A549 (cell line): ENCODE results near the gene AMMECR1. TPM values are rescaled to one million over a fixed set of nuclear protein-coding genes. Genes with fewer than 3 reads are reported as not detected.

ENCODE experiments used
- ATAC-seq, 2 experiments: fragments of 200-7000 bp in 1 of 2; fragments of >200 bp in 1 of 2; cut with Nextera tagmentation in 1 of 2; cut with Tn5 transposase in 1 of 2; 3 replicates each; pipeline versions ENCODE4 v1.8.0 to v1.9.1; 2018 to 2020; ENCODE audit warnings: mild to moderate bottlenecking in 1 of 2, moderate library complexity in 1 of 2
- CTCF ChIA-PET: fragments of 300-600 bp; sonication (Branson Sonifier 250); formaldehyde crosslinking; extraction: SDS; loops from one replicate; lab custom pipeline; 2021; ENCODE audit warnings: antibody characterized with exemption, inconsistent platforms; lab: Yijun Ruan, JAX
- POLR2A ChIA-PET: fragments of 350-600 bp; formaldehyde crosslinking; extraction: SDS; loops from one replicate; lab custom pipeline; 2021; ENCODE audit warnings: antibody characterized with exemption, inconsistent platforms; lab: Yijun Ruan, JAX
- DNase-seq, 2 experiments: peaks; one replicate each; pipeline versions ENCODE4 v3.0.0 to v3.0.0-alpha.2; 2011 to 2016; ENCODE audit warnings: low read depth in 1 of 2, low spot score in 1 of 2
- FAIRE-seq: peaks from 2 replicates; lab custom pipeline; 2011; peaks lifted over from hg19 to GRCh38; lab: Jason Lieb, UNC
- H3K27ac ChIP-seq, 2 experiments: fragments of >200 bp; sonication (Bioruptor Twin); formaldehyde crosslinking; 3 replicates each; pipeline ENCODE4 v1.5.1; 2016 to 2017
- H3K4me1 ChIP-seq: fragments of >200 bp; sonication (Bioruptor Twin); formaldehyde crosslinking; 3 replicates; pipeline ENCODE4 v1.6.1; 2016
- H3K4me2 ChIP-seq: fragments of >200 bp; sonication (Bioruptor Twin); formaldehyde crosslinking; 3 replicates; pipeline ENCODE4 v1.6.1; 2016
- H3K4me3 ChIP-seq: fragments of >200 bp; sonication (Bioruptor Twin); formaldehyde crosslinking; 3 replicates; pipeline ENCODE4 v1.5.1; 2016
- H3K9me3 ChIP-seq: fragments of >200 bp; sonication (Bioruptor Twin); formaldehyde crosslinking; 3 replicates; pipeline ENCODE4 v1.6.1; 2016
- CHD2 ChIP-seq: fragments of 150-350 bp; IDR thresholded peaks from 2 replicates; pipeline ENCODE4 v1.6.1; 2014; ENCODE audit warnings: low read length; ENCODE audit not compliant: partially characterized antibody
- EP300 ChIP-seq, 2 experiments: fragments of >200 bp; sonication (Bioruptor Twin); formaldehyde crosslinking; IDR thresholded peaks; 2 replicates in 1 of 2; 3 replicates in 1 of 2; pipeline ENCODE4 v1.6.1; 2016 to 2017
- HDAC2 ChIP-seq: fragments of 200-600 bp; sonication (generic); IDR thresholded peaks from 2 replicates; pipeline ENCODE4 v1.6.1; 2016
- HMGXB4 ChIP-seq: fragments of 250-450 bp; sonication (Bioruptor Pico); IDR thresholded peaks from 2 replicates; pipeline ENCODE4 v1.5.0; 2021; ENCODE audit warnings: mild to moderate bottlenecking, moderate library complexity, borderline replicate concordance
- HOXA7 ChIP-seq: fragments of 250-450 bp; sonication (Bioruptor Pico); IDR thresholded peaks from 2 replicates; pipeline ENCODE4 v1.5.0; 2020; ENCODE audit warnings: mild to moderate bottlenecking, moderate library complexity
- HOXB13 ChIP-seq: fragments of 250-450 bp; sonication (Bioruptor Pico); IDR thresholded peaks from 2 replicates; pipeline ENCODE4 v1.5.0; 2020; ENCODE audit warnings: low read depth, mild to moderate bottlenecking, moderate library complexity
- KDM1A ChIP-seq: fragments of 200-600 bp; sonication (generic); IDR thresholded peaks from 2 replicates; pipeline ENCODE4 v1.6.1; 2016; ENCODE audit warnings: low read depth, mild to moderate bottlenecking
- KDM5A ChIP-seq: fragments of 200-600 bp; sonication (generic); IDR thresholded peaks from 2 replicates; pipeline ENCODE4 v1.6.1; 2016; ENCODE audit warnings: antibody characterized with exemption, mild to moderate bottlenecking
- MAX ChIP-seq: IDR thresholded peaks from 2 replicates; pipeline ENCODE4 v1.6.1; 2012
- NPAS2 ChIP-seq: fragments of 250-450 bp; sonication (Bioruptor Pico); IDR thresholded peaks from 2 replicates; pipeline ENCODE4 v1.8.0; 2022; ENCODE audit warnings: mild to moderate bottlenecking, moderate library complexity, borderline replicate concordance
- POLR2AphosphoS2 ChIP-seq: conservative IDR thresholded peaks from 2 replicates; pipeline ENCODE4 v1.6.1; 2012; ENCODE audit warnings: low read length, improper control_type of control experiment, inconsistent platforms
- RAD21 ChIP-seq, 2 experiments: fragments of >200 bp in 1 of 2; sonication (Bioruptor Twin) in 1 of 2; formaldehyde crosslinking in 1 of 2; IDR thresholded peaks in 1 of 2; conservative IDR thresholded peaks in 1 of 2; 2 replicates in 1 of 2; 3 replicates in 1 of 2; pipeline ENCODE4 v1.6.1; 2012 to 2018; ENCODE audit warnings: inconsistent platforms in 1 of 2
- ZFP36 ChIP-seq: fragments of 450-650 bp; IDR thresholded peaks from 2 replicates; pipeline ENCODE4 v1.6.1; 2014; ENCODE audit warnings: borderline replicate concordance; ENCODE audit not compliant: partially characterized antibody
- ZNF302 ChIP-seq: fragments of 250-450 bp; sonication (Bioruptor Pico); IDR thresholded peaks from 2 replicates; pipeline ENCODE4 v1.9.0; 2021; ENCODE audit warnings: inconsistent platforms, mild to moderate bottlenecking, moderate library complexity
- polyA plus RNA-seq, 4 experiments: library from polyadenylated mRNA; depleted of rRNA in 3 of 4; stranded (reverse); fragments of >200 nt; fragmentation: RNase III in 1 of 4; extraction: RNeasy Plus Mini Kit Qiagen cat#74134 plus additional on column Dnase treatment in 1 of 4; gene quantifications; 2 replicates in 3 of 4; 3 replicates in 1 of 4; pipeline ENCODE4 v1.2.3, GENCODE V29; 2011 to 2017
- TF ChIP-seq, protein P1 (sequence below): fragments of >200 bp; sonication (Bioruptor Twin); formaldehyde crosslinking; IDR thresholded peaks from 3 replicates; pipeline ENCODE4 v1.6.1; 2016
- TF ChIP-seq, protein P2 (sequence below): IDR thresholded peaks from 2 replicates; pipeline ENCODE4 v1.6.1; 2012
- TF ChIP-seq, protein P3 (sequence below): fragments of >200 bp; sonication (Bioruptor Twin); formaldehyde crosslinking; IDR thresholded peaks from 3 replicates; pipeline ENCODE4 v1.5.1; 2016
- TF ChIP-seq, protein P4 (sequence below): fragments of 200-600 bp; sonication (generic); IDR thresholded peaks from 2 replicates; pipeline ENCODE4 v1.6.1; 2016; ENCODE audit warnings: antibody characterized with exemption, mild to moderate bottlenecking, moderate library complexity

Gene AMMECR1
- polyA plus RNA-seq, 2 of the 4 experiments (the other 2 are of a cell fraction), result 7.9 to 13.7 TPM

DNA sequence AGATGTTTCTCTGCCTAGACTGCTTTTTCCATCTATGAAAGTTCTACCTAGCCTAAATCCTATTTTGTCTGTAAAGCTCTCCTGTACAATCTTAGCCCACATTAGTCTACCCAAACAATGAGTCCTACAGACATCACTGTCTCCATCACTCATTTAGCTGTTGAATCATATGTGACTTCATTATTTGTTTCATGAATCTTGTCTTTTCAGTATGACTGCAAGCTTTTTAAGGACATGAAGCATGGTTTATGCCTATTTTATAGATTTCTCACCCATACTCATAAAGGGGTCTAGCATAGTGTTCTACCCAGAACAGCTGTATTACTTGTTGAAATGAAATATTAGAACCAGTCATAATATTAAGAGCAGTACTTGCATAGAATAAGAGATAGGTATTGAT lies 13.0 kb downstream of the AMMECR1 start:
- no peak for DNase-seq
- TF ChIP-seq, protein P1, sequence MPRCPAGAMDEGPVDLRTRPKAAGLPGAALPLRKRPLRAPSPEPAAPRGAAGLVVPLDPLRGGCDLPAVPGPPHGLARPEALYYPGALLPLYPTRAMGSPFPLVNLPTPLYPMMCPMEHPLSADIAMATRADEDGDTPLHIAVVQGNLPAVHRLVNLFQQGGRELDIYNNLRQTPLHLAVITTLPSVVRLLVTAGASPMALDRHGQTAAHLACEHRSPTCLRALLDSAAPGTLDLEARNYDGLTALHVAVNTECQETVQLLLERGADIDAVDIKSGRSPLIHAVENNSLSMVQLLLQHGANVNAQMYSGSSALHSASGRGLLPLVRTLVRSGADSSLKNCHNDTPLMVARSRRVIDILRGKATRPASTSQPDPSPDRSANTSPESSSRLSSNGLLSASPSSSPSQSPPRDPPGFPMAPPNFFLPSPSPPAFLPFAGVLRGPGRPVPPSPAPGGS, result no peak
- TF ChIP-seq, protein P2, sequence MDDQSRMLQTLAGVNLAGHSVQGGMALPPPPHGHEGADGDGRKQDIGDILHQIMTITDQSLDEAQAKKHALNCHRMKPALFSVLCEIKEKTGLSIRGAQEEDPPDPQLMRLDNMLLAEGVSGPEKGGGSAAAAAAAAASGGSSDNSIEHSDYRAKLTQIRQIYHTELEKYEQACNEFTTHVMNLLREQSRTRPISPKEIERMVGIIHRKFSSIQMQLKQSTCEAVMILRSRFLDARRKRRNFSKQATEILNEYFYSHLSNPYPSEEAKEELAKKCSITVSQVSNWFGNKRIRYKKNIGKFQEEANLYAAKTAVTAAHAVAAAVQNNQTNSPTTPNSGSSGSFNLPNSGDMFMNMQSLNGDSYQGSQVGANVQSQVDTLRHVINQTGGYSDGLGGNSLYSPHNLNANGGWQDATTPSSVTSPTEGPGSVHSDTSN, result no peak
- no peak for TF ChIP-seq ZNF302 (CRISPR knock-in tag)
- TF ChIP-seq HMGXB4, result no peak
- no peak for TF ChIP-seq HOXB13 (CRISPR knock-in tag)
- no peak for TF ChIP-seq KDM5A
- TF ChIP-seq CHD2, result no peak
- no peak for TF ChIP-seq HOXA7 (CRISPR knock-in tag)
- TF ChIP-seq, protein P3, sequence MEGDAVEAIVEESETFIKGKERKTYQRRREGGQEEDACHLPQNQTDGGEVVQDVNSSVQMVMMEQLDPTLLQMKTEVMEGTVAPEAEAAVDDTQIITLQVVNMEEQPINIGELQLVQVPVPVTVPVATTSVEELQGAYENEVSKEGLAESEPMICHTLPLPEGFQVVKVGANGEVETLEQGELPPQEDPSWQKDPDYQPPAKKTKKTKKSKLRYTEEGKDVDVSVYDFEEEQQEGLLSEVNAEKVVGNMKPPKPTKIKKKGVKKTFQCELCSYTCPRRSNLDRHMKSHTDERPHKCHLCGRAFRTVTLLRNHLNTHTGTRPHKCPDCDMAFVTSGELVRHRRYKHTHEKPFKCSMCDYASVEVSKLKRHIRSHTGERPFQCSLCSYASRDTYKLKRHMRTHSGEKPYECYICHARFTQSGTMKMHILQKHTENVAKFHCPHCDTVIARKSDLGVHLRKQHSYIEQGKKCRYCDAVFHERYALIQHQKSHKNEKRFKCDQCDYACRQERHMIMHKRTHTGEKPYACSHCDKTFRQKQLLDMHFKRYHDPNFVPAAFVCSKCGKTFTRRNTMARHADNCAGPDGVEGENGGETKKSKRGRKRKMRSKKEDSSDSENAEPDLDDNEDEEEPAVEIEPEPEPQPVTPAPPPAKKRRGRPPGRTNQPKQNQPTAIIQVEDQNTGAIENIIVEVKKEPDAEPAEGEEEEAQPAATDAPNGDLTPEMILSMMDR, result no peak
- TF ChIP-seq MAX, result no peak
- no peak for TF ChIP-seq ZFP36
- TF ChIP-seq HDAC2, result no peak
- TF ChIP-seq NPAS2 (CRISPR knock-in tag), result no peak
- TF ChIP-seq RAD21 (conservative IDR thresholded peaks at IDR 0.05 in 1 of 2, IDR thresholded peaks at IDR 0.05 in 1 of 2), result no peak
- no peak for TF ChIP-seq EP300 (IDR thresholded peaks at IDR 0.05)
- TF ChIP-seq KDM1A, result no peak
- TF ChIP-seq, protein P4, sequence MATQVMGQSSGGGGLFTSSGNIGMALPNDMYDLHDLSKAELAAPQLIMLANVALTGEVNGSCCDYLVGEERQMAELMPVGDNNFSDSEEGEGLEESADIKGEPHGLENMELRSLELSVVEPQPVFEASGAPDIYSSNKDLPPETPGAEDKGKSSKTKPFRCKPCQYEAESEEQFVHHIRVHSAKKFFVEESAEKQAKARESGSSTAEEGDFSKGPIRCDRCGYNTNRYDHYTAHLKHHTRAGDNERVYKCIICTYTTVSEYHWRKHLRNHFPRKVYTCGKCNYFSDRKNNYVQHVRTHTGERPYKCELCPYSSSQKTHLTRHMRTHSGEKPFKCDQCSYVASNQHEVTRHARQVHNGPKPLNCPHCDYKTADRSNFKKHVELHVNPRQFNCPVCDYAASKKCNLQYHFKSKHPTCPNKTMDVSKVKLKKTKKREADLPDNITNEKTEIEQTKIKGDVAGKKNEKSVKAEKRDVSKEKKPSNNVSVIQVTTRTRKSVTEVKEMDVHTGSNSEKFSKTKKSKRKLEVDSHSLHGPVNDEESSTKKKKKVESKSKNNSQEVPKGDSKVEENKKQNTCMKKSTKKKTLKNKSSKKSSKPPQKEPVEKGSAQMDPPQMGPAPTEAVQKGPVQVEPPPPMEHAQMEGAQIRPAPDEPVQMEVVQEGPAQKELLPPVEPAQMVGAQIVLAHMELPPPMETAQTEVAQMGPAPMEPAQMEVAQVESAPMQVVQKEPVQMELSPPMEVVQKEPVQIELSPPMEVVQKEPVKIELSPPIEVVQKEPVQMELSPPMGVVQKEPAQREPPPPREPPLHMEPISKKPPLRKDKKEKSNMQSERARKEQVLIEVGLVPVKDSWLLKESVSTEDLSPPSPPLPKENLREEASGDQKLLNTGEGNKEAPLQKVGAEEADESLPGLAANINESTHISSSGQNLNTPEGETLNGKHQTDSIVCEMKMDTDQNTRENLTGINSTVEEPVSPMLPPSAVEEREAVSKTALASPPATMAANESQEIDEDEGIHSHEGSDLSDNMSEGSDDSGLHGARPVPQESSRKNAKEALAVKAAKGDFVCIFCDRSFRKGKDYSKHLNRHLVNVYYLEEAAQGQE, result no peak
- no peak for TF ChIP-seq POLR2AphosphoS2
- TF ChIP-seq, all 56 proteins: peak for 0
- CTCF ChIA-PET, result interaction anchor here (1.0 to 1.5 kb wide), 2 partner anchors 12 to 17 kb away, joined by 3 to 4 read pairs; no protein-coding TSS in a partner anchor
- Histone ChIP-seq H3K4me2 (no peak overlapping the region), H3K4me3 (no peak overlapping the region), H3K27ac (no peak overlapping the region), H3K4me1 (no peaks in the 10 kb centered on the region), H3K9me3 (no peaks in the 10 kb centered on the region)
- ATAC-seq, result no peak
- FAIRE-seq, result peak; percentile 54
- POLR2A ChIA-PET, result no interaction called here
